HG02943 (cell line): ENCODE data around the gene TXLNA.

Experiments used
- ATAC-seq: cut with Tn5 transposase; IDR thresholded peaks from one replicate; pipeline ENCODE4 v1.9.1; 2021; ENCODE audit warnings: mild to moderate bottlenecking, low read depth, moderate library complexity; ENCODE audit not compliant: unreplicated experiment

The TXLNA gene

DNA sequence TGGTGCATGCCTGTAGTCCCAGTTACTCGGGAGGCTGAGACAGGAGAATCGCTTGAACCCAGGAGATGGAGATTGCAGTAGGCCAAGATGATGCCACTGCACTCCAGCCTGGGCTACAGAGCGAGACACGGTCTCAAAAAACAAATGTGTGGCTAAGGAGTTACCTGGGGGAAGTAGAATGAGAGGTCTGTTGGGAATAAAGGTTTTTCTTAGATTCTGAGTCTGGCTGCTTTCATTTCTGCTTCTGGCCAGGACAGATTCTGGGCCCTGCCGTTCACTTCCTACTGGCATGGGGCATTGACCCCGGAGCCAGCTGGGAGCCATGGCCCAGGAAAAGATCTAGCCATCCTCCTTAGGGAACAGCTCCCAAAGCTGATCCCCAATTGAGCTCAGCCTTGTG lies 29.0 kb downstream of the TXLNA start:
- ATAC-seq, result no peak

DNA sequence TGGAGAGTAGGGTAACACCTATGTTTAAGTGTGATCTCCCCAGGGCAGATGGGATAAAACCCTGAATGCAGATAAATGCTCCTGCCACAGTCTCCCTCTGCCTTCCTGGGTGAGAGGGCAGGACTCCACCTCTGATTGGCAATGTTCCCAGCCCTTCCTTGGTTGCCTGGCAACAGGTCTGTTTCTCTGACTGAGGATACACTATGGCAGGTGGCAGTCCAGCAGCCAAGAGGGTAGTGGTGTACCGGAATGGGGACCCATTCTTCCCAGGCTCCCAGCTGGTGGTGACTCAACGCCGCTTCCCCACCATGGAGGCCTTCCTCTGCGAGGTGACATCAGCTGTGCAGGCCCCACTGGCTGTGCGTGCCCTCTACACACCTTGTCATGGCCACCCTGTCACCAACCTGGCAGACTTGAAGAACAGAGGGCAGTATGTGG lies 29.4 kb downstream of the TXLNA start, which contains the start of gene DCDC2B:
Gene DCDC2B (plus strand): TSS at position 199 of the 438 bp plus-strand sequence. CDS start 5 bp downstream, at position 204.
- ATAC-seq, result no peak

DNA sequence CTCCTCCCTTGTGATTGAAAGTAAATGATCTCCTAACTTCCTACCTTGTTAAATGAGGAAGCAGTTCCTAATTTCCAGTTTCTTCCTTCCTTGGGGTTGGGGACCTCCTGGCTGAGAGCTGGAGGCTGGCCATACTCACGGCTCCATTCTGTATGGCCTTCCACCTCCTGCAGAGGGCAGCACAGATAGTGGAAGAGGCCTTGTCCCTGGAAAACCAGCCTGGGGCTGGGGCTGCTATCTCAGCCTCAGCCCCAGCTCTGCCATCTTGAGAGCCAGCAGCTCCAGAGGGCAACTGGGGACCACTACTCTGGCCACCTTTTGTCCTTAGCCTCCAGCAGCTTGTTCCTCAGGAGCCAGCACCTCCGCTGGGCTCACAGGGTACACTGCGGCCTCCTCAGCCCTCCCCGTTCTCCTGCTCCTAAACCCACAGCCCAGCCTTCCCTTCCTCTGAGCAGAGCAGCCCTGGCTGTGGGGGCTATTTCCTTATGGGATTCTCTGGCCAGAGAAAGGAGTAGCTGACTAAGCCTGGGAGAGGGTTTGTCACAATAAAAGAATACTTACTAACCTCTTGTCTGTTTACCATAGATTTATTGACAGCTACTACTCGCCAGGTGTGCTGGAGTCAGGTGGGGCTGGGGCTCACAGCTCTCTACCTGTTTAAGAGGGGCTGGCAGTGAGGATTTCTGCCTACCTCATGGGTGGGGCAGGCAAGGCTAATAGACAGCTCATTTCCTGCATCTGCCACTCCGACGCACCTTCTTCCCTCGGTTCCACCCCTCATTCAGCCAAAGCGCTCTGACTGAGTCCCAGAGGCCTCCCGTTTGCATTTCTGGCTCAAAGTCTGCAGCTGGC lies 36.4 kb downstream of the TXLNA start:
- ATAC-seq, result no peak

DNA sequence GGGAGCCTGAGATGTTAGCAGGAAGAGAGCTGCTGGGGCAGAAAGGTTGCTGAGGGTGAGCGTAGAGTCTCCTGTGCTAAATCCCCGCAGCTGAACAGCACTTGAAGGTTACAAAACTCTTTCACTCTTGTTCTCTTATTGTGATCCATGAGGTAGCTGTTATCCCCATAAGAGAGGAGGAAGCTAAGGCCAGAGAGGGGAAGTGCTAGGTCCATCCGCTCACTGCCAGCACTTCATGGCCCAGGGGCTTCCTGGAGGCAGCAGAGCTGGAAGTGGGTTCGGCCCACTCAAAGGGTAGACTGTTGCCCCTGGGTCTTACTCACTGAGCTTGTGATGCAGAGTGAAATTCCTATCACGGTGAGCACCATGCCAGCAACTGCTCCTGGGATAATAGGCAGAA lies 37.1 kb downstream of the TXLNA start:
- no peak for ATAC-seq

DNA sequence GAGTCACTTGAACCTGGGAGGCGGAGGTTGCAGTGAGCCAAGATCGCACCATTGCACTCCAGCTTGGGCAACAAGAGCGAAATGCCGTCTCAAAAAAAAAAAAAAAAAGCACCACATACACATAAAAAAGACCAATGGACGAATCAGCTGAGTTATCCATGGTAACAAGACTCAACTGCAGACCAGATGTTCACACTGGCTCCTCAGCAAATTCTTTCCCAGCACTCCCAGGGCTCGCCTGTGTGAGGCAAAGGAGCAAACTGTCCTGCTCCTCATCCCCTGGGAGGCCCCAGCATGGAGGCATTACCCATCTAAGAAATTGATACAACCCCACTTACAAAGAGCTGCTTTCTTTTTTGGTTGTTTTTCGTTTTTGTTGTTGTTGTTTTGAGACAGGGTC lies 39.5 kb downstream of the TXLNA start:
- no peak for ATAC-seq

DNA sequence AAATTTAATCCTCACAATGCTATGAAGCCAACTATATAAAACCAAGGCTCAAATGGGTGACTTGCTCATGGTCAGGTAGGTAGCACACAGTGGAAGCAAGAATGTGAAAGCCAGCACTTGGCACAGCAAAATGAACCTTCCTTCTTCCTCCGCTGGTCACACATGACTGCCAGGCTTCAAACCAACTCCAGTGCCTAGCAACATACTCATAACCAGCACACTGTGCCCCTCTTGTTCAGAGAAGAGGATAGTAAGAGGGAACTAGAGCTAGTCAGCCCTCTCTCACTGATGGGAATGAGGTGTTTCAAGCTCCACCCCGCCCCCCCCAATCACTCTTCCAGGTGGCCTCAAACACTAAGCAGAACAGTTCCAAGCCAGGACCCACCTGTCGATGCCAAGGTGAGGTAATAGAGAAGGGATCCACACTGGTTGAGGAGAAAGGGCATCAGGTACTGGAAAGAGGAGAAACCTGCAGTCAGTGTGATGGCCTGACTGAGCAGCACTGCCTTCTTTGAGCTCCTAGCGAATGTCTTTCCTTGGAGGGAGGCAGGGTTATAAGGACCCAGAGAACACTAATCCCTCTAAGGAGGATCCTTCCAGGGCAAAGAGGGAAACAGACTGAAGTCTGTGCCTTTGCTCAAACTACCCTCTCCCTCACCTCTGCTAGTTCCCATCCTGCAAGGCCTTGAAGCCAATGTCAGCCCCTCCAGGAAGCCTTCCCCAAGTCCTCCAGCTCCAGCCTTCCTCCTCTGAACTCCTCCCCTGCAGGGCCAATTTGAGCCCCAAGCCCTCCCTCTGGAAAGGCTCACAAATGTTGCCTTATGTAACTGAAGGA lies 41.5 kb downstream of the TXLNA start:
- ATAC-seq, result no peak

DNA sequence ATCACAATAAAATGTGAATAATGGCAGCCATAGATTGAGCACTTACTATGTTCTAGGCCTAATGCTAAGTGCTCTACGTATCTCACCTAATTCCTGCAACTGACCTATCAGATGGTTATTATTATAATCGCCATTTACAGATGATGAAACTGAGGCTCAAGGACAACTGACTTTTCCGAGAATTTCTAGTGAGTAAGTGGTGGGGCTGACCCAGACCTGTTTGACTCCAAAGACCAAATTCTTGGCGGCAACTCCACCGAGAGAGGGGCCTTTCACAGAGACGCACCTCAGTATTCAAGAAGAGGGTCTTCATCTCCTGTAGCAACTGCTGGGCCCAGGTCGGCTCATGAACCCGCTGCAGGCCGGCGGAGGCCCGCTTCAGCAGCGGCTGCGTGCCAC lies 42.1 kb downstream of the TXLNA start:
- no peak for ATAC-seq

DNA sequence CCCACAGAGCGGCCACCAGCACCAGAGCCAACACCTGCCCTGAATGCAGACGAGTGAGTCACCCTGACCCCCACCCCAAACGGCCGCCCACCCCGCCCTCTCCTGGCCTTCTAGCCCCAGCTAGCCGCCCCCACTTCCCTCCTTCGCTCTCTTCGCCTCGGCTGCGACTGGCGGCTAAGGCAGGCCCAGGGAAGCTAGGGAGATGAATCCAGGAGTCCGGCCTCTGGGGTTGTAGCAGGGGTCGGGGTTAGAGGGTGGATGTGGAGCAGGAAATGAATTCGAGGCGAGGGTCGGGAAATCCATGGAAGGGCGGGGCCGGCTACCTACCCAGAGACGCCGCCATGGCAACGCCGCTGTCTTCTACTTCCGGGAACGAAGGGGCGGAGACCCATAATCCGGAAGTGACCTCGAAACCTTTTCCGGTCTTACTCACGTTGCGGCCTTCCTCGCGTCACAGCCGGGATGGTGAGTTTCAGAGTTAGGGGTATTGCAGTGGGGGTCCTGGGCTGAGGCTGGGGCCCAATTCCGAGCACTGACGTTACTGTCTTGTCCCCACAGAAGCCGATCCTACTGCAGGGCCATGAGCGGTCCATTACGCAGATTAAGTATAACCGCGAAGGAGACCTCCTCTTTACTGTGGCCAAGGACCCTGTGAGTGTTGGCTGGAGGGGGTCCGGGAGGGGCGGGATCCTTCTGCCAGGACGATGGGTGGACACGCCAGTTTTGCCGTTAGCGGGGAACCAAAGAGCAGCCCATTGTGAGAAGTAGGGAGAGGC lies 42.7 kb downstream of the TXLNA start, which contains the start of the genes EIF3I and TMEM234:
Gene EIF3I (plus strand): TSS at position 428 of the 776 bp plus-strand sequence. CDS start 35 bp downstream, at position 463.
Gene TMEM234 (minus strand): TSS at position 374 of the 776 bp plus-strand sequence. CDS start 31 bp downstream, at position 343.
- ATAC-seq, result peak; percentile 73

DNA sequence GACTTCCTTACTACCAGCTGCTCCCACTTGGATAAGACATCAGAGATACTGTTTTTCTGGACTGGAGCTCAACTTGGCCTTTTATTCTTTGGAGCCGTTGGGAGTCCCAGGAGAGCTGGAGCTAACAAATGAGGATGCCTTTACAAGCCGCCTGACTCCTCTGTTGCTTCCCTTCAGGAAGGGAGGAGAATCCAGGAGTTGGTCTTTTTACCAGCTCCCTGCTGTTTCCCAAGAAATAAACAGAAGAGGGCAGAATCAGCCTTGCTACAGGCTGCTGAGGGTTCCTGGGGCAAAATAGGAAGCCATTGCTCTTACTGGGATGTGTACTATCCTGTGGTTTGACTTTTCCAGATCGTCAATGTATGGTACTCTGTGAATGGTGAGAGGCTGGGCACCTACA lies 44.2 kb downstream of the TXLNA start:
- ATAC-seq, result no peak

DNA sequence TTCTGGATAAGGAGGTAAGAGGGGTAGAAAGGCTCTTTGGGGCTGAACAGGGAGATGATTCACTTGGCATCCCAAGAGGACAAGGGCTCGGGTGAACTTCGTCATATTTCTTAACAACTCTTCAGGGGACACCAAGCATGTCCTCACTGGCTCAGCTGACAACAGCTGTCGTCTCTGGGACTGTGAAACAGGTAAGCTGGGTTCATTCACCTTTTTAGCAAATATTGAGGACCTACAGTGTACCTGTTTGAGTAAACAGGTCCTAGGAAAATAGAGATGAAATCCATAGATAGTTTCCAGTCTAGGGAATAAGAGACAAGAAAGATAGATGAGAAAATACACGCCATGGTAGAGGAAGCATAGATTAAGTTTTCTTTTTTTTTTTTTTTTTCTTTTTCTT lies 44.8 kb downstream of the TXLNA start:
- no peak for ATAC-seq

DNA sequence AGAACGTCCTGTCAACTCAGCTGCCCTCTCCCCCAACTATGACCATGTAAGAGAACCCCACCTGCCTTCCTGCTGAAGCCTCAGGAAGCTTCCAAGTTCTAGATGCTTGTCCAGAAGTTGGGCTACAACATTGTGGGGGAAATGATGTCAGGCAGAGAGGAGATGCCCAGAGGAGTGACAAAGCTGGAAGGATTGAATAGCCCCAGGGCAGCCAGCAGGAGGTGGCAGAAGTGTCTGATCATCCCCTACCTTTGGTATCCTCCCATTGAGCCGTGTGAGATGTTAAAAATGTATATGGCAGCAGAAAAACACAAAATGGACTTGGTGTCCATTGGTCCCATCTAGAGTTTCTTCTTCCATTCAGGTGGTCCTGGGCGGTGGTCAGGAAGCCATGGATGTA lies 49.3 kb downstream of the TXLNA start:
- ATAC-seq, result no peak

DNA sequence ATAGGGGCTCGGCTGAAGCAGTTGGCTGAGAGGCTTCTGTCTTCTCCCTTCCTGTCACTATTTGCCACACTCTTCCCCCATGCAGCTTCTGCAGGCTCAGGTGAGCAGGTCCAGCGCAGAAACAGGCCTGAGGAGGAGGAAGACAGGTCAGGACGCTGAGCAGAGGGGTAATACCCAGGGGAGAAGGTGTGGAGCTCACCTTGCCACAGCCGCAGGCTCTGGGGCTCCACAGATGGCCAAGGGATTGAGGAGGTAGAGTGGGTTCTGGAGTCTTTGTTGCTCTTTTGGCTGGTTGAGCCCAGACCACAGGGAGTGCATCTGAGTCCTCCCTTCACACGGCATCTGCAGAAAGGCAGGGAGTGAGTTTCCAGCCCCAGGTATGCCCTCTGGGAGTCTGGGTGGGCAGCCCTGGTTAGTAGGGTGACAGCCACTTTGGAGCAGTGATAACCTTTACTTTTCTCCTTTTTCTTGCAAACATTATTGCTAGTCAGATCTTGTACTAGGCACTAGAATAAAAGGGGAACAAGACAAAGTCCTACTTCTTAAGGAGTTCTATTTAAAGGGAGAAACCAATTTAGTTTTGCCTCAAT lies 52.5 kb downstream of the TXLNA start:
- no peak for ATAC-seq

DNA sequence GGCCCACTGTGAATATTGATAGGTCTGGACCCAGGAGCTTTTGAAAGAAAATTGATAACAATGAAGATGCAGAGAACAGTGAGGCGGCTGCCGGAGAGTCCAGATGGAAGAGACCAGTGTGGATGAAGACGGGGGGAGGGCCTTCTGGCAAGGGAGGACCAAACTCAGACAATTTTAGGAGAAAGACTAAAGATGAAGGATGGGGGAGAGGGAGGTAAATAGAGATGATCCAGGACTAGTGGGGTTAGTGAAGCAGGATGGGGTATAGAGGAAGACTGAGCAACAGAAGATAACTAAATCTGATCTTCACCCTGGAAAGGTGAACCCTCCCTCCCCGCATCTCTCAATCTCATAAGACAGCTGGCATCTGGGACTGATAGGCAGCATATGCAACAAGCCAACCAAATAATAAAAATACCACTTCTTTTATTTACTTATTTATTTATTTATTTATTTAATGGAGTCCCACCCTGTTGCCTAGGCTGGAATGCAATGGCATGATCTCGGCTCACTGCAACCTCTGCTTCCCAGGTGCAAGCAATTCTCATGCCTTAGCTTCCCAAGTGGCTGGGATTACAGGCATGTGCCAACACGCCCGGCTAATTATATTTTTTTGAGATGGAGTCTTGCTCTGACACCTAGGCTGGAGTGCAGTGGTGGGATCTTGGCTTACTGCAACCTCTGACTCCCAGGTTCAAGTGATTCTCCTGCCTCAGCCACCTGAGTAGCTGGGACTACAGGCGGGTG lies 53.3 kb downstream of the TXLNA start:
- no peak for ATAC-seq

DNA sequence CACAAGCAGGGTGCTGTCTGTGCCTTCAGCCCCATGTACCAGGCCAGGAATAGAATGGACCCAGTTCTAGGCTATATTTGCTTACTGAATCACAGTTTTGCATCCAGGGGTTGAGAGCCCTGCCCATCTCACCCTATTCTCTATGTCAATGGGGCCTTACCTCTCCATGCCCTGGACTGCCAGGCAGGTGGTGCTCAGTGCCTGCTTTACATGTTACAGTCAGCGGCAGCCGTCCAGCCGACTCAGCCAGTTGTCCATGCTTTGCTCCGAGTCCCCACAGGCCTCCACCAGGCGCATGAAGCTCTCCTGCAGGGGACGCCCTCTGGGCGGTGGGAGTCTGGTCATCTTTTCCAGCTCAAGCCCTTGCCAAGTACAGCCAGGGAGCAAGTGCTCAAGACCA lies 55.3 kb downstream of the TXLNA start:
- no peak for ATAC-seq

DNA sequence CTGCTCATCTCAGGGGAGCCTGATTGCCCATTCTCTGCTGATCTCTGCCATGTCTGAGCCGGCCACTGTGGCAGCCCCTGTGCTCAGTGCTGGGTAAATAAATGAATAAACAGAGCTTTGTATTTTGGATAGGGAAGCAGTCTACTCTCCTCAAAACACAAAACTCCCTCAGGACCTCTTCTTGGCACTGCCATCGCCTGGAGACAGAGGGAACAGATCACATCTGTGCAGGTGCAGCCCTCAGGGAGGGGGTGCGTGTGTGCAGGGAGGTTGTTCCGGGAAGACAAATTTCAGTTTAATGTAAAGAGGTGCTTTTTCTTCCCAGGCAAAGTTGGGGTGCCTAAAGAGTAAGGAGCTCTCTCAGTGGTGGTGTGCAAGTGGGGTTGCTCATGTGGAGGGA lies 59.9 kb downstream of the TXLNA start:
- no peak for ATAC-seq

DNA sequence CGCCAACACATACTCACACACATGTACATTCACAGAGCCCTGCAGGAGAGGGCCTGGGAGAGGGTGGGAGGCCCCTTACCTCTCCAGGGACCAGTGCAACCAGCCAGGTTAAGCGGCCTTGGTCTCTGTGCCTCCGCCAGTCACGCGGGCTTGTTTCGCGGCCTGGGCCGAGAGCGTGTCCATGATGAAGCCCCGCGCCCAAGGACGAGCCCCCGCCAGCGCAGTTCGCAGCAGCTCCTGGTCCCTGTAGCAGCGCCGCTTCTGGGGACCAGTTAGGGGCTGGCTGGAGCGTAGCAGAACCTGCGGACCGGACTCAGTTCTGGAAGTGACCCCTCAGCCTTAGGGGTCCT lies 60.3 kb downstream of the TXLNA start:
- no peak for ATAC-seq

DNA sequence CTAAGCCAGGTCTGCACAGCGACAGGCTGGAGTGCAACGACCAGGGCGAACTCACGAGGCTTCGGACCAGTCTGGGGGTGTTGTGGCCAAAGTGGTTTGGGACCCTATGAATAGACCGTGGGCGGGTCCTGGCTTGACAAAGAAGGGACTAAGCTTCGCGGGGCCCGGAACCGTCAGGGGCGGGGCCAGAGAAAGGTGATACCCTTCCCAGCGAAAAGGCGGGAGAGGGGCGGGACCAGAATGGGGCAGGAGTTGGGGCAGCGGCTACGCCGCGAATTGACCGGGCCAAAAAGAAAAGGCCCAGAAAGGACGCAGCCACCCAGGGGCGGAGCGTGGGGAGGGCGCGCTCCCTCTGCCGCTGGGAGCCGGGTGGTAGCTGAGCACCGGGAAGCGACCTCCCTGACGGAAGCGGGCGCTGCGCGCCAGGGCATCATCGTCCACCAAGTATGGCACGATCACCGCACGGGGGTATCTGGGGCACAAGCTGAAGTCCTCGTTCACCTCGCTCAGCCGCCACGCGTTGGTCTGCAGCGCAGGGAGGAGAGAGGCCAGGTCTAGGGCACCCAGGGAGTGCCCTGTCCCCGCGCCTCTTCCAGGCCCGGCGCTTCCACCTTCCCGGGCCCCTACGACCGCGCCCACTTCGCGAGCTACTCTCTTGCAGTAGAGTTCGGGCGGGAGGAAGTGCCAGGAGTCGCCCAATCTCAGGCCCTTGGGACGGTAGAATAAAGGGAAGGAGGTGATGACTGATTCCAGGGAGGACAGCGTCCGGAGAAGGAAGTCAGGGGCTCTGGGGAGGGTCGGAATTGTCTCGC lies 60.9 kb downstream of the TXLNA start:
- no peak for ATAC-seq

DNA sequence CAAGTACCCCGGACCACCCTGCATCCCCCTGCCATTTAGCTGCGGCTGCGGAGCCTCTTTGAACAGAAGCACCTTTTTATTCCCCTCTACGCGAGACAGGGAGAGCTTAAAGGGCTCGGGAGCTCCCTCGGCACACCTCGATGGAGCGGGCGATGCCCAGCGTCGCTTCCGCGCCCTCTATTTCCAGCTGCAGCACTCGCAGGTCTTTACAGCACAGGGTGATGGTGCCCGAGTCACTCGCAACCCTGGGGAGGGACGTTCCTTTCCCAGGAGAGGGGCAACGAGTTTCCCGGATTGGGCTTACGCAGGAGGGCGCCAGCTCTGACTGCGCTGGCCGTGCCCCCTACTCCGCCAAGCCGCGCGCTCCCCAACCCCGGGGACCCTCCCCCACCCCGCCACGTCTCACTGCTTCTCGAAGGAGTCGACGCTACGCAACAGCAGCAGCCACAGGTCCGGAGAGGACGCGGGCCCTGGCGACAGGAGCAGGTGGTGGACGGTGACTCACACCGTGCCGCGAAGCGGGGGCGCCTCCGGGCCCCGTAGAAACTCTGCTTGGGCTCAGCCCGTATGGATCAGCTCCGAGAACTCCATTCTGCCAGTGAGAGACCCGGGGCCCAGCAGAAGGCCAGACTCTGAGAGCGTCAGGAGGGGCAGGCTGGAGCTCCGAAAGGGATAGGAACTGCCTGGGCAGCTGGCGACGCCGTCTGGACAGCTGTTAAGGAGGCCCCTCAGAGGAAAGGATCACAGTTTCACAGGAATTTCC lies 61.7 kb downstream of the TXLNA start:
- ATAC-seq, result no peak
